H9 (cell line): ENCODE results near the gene CTLA4. TPM values are rescaled to one million over a fixed set of nuclear protein-coding genes. Genes with fewer than 3 reads are reported as not detected.
A peak's percentile ranks its signal among the peaks of the same experiment; 100 is the strongest.

ENCODE experiments used
- DNase-seq: peaks from one replicate; pipeline ENCODE4 v3.0.0-alpha.2; 2017
- H2AFZ ChIP-seq: one replicate; pipeline ENCODE4 v1.6.1; 2013; ENCODE audit warnings: mild to moderate bottlenecking, low read length, control low read depth, moderate library complexity
- H2AK5ac ChIP-seq: 2 replicates; pipeline ENCODE4 v1.6.1; 2013; ENCODE audit warnings: low read length, control low read depth, mixed read lengths; ENCODE audit not compliant: insufficient read length
- H2BK120ac ChIP-seq: one replicate; pipeline ENCODE4 v1.6.1; 2013; ENCODE audit warnings: low read depth, mild to moderate bottlenecking, low read length, control low read depth, inconsistent platforms; ENCODE audit not compliant: poor library complexity, severe bottlenecking
- H2BK12ac ChIP-seq: 2 replicates; pipeline ENCODE4 v1.6.1; 2013; ENCODE audit warnings: low read length, control low read depth, mixed read lengths, low read depth; ENCODE audit not compliant: insufficient read length
- H2BK15ac ChIP-seq: 2 replicates; pipeline ENCODE4 v1.6.1; 2013; ENCODE audit warnings: low read depth, low read length, control low read depth
- H2BK20ac ChIP-seq: one replicate; pipeline ENCODE4 v1.6.1; 2013; ENCODE audit warnings: low read depth, mild to moderate bottlenecking, low read length, control low read depth, inconsistent platforms; ENCODE audit not compliant: poor library complexity, severe bottlenecking
- H2BK5ac ChIP-seq: 2 replicates; pipeline ENCODE4 v1.6.1; 2013; ENCODE audit warnings: low read length, control low read depth, mixed read lengths; ENCODE audit not compliant: insufficient read length
- H3K14ac ChIP-seq: 2 replicates; pipeline ENCODE4 v1.6.1; 2013; ENCODE audit warnings: low read length, control low read depth; ENCODE audit not compliant: insufficient read depth
- H3K18ac ChIP-seq: 2 replicates; pipeline ENCODE4 v1.6.1; 2013; ENCODE audit warnings: low read depth, mild to moderate bottlenecking, mixed read lengths, low read length, control low read depth; ENCODE audit not compliant: insufficient read length
- H3K23ac ChIP-seq: 2 replicates; pipeline ENCODE4 v1.6.1; 2013; ENCODE audit warnings: low read length, control low read depth, mixed read lengths, low read depth; ENCODE audit not compliant: insufficient read length
- H3K23me2 ChIP-seq: 2 replicates; pipeline ENCODE4 v1.6.1; 2013; ENCODE audit warnings: low read depth, mild to moderate bottlenecking, mixed read lengths, low read length, control low read depth; ENCODE audit not compliant: insufficient read length, poor library complexity, severe bottlenecking
- H3K27ac ChIP-seq: 2 replicates; pipeline ENCODE4 v1.5.1; 2013; ENCODE audit warnings: low read length, control low read depth, mixed read lengths, low read depth; ENCODE audit not compliant: insufficient read length
- H3K27me3 ChIP-seq: 2 replicates; pipeline ENCODE4 v1.6.1; 2013; ENCODE audit warnings: low read length, control low read depth, inconsistent platforms; ENCODE audit not compliant: insufficient read depth
- H3K4ac ChIP-seq: 2 replicates; pipeline ENCODE4 v1.6.1; 2013; ENCODE audit warnings: low read depth, mild to moderate bottlenecking, control low read depth, inconsistent platforms, low read length, moderate library complexity
- H3K4me1 ChIP-seq: 2 replicates; pipeline ENCODE4 v1.6.1; 2013; ENCODE audit warnings: low read length, control low read depth, inconsistent platforms; ENCODE audit not compliant: insufficient read depth
- H3K4me2 ChIP-seq: 2 replicates; pipeline ENCODE4 v1.6.1; 2013; ENCODE audit warnings: low read length, control low read depth, mixed read lengths; ENCODE audit not compliant: insufficient read length, insufficient read depth
- H3K56ac ChIP-seq: 2 replicates; pipeline ENCODE4 v1.6.1; 2013; ENCODE audit warnings: low read depth, mild to moderate bottlenecking, mixed read lengths, low read length, control low read depth; ENCODE audit not compliant: insufficient read length
- H3K79me1 ChIP-seq: 2 replicates; pipeline ENCODE4 v1.6.1; 2013; ENCODE audit warnings: low read depth, mild to moderate bottlenecking, moderate library complexity, low read length, control low read depth, inconsistent platforms; ENCODE audit not compliant: insufficient read depth, poor library complexity, severe bottlenecking
- H3K79me2 ChIP-seq: 2 replicates; pipeline ENCODE4 v1.6.1; 2013; ENCODE audit warnings: low read length, control low read depth, inconsistent platforms; ENCODE audit not compliant: insufficient read depth
- H3K9ac ChIP-seq: 2 replicates; pipeline ENCODE4 v1.6.1; 2013; ENCODE audit warnings: low read length, control low read depth, mixed read lengths; ENCODE audit not compliant: insufficient read length; ENCODE audit errors: extremely low read depth
- H3K9me3 ChIP-seq: one replicate; pipeline ENCODE4 v1.6.1; 2013; ENCODE audit warnings: low read depth, low read length, inconsistent platforms; ENCODE audit not compliant: control insufficient read depth
- H3T11ph ChIP-seq: one replicate; pipeline ENCODE4 v1.6.1; 2013; ENCODE audit warnings: mild to moderate bottlenecking, low read length, control low read depth, inconsistent platforms
- H4K20me1 ChIP-seq: one replicate; pipeline ENCODE4 v1.6.1; 2013; ENCODE audit not compliant: control insufficient read depth, insufficient read length, insufficient read depth
- H4K5ac ChIP-seq: 2 replicates; pipeline ENCODE4 v1.6.1; 2013; ENCODE audit warnings: low read depth, mild to moderate bottlenecking, mixed read lengths, low read length, control low read depth; ENCODE audit not compliant: insufficient read length
- H4K8ac ChIP-seq: replicated peaks from 2 replicates; pipeline ENCODE4 v1.6.1; 2013; ENCODE audit warnings: low read length, control low read depth, mixed read lengths, low read depth; ENCODE audit not compliant: insufficient read length
- H4K91ac ChIP-seq: 2 replicates; pipeline ENCODE4 v1.6.1; 2013; ENCODE audit warnings: low read depth, mild to moderate bottlenecking, moderate library complexity, mixed read lengths, low read length, control low read depth; ENCODE audit not compliant: insufficient read length
- H3K27ac Mint-ChIP-seq, 3 experiments: 2 replicates in 2 of 3; 3 replicates in 1 of 3; pipeline ENCODE4 v1.8.0; 2020 to 2021; ENCODE audit warnings: mixed read lengths in 3 of 3, mild to moderate bottlenecking in 1 of 3, moderate library complexity in 1 of 3
- H3K27me3 Mint-ChIP-seq: 2 replicates; pipeline ENCODE4 v1.8.0; 2021; ENCODE audit warnings: low read depth, mild to moderate bottlenecking, moderate library complexity, mixed read lengths
- H3K36me3 Mint-ChIP-seq, 3 experiments: 2 replicates in 2 of 3; 3 replicates in 1 of 3; pipeline ENCODE4 v1.8.0; 2020 to 2021; ENCODE audit warnings: low read depth in 3 of 3, mixed read lengths in 3 of 3; ENCODE audit not compliant: insufficient read depth in 1 of 3
- H3K4me1 Mint-ChIP-seq, 2 experiments: 2 replicates each; pipeline ENCODE4 v1.8.0; 2020; ENCODE audit warnings: mixed read lengths in 2 of 2
- H3K4me3 Mint-ChIP-seq, 2 experiments: 2 replicates in 1 of 2; 3 replicates in 1 of 2; pipeline ENCODE4 v1.8.0; 2020 to 2021; ENCODE audit warnings: mild to moderate bottlenecking in 2 of 2, mixed read lengths in 2 of 2, moderate library complexity in 1 of 2
- H3K9me3 Mint-ChIP-seq, 2 experiments: 2 replicates in 1 of 2; 3 replicates in 1 of 2; pipeline ENCODE4 v1.8.0; 2020; ENCODE audit warnings: mild to moderate bottlenecking in 2 of 2, mixed read lengths in 2 of 2, moderate library complexity in 1 of 2
- CTCF ChIP-seq: fragments of 200-600 bp; sonication (generic); conservative IDR thresholded peaks from 3 replicates; pipeline ENCODE4 v1.8.0; 2021; ENCODE audit warnings: antibody characterized with exemption, mild to moderate bottlenecking
- WGBS: extraction: QIAGEN DNeasy Blood & Tissue Kit; methylation state at CpG from one replicate; pipeline ENCODE4 v1.1.7; 2013; ENCODE audit warnings: missing lambda C conversion rate, low lambda C conversion rate, mixed read lengths; ENCODE audit not compliant: insufficient read length; ENCODE audit errors: extremely low coverage; 5-methylcytosine and 5-hydroxymethylcytosine counted together
- total RNA-seq: library from RNA; stranded (reverse); gene quantifications from 2 replicates; pipeline ENCODE4 v1.2.1, GENCODE V29; 2021

Gene CTLA4
- total RNA-seq, 1 experiment from 2014 or later: not detected

- H3K4me2 ChIP-seq: no peak overlapping the region
- H3K4me1 ChIP-seq: no peaks in the 10 kb centered on the region
- no peak overlapping the region for H2AK5ac ChIP-seq
- no peak for TF ChIP-seq CTCF
- peak overlapping the region; percentile 89 for H3T11ph ChIP-seq
- no peak overlapping the region for H3K14ac ChIP-seq
- H2BK15ac ChIP-seq: no peak overlapping the region
- no peaks in the 10 kb centered on the region for H3K79me1 ChIP-seq
- no peaks in the 10 kb centered on the region for H3K23me2 ChIP-seq
- no peak overlapping the region for H4K5ac ChIP-seq
- H3K23ac ChIP-seq: no peak overlapping the region
- no peaks in the 10 kb centered on the region; a peak in 1 of 7 replicates for H3K36me3 Mint-ChIP-seq
- no peaks in the 10 kb centered on the region for H3K9me3 Mint-ChIP-seq
- no peak overlapping the region for H3K18ac ChIP-seq
- no peaks in the 10 kb centered on the region for H4K20me1 ChIP-seq
- no peak overlapping the region for H2BK5ac ChIP-seq
- no peak overlapping the region for H3K4ac ChIP-seq
- H2AFZ ChIP-seq: peak overlapping the region; percentile 53
- H3K27ac ChIP-seq: no peak overlapping the region
- no peak overlapping the region for H3K9ac ChIP-seq
- DNase-seq: no peak
- no peaks in the 10 kb centered on the region for H3K27me3 ChIP-seq
- no peaks in the 10 kb centered on the region for H3K9me3 ChIP-seq
- peaks cover 1% of the 10 kb centered on the region; the same call in 1 of the 2 replicates for H3K27me3 Mint-ChIP-seq
- no peak overlapping the region for H3K56ac ChIP-seq
- H4K91ac ChIP-seq: no peak overlapping the region
- no peak overlapping the region for H3K4me3 Mint-ChIP-seq
- H2BK12ac ChIP-seq: no peak overlapping the region
- peaks cover 4 to 5% of the 10 kb centered on the region in 2 experiments; a peak in 2 of 4 replicates for H3K4me1 Mint-ChIP-seq
- no peak overlapping the region for H3K27ac Mint-ChIP-seq
- no peaks in the 10 kb centered on the region for H3K79me2 ChIP-seq
- no peak overlapping the region for H2BK20ac ChIP-seq
- no peak overlapping the region for H4K8ac ChIP-seq
- no CpG with 5 or more reads among the region's 5 CpGs for WGBS
- H2BK120ac ChIP-seq: no peak overlapping the region
Measured at GRCh38 chr2:203873921-203874631, 6.5 kb downstream of the CTLA4 start.
